ENCODE measurements around the gene VSTM2B.

DNA sequence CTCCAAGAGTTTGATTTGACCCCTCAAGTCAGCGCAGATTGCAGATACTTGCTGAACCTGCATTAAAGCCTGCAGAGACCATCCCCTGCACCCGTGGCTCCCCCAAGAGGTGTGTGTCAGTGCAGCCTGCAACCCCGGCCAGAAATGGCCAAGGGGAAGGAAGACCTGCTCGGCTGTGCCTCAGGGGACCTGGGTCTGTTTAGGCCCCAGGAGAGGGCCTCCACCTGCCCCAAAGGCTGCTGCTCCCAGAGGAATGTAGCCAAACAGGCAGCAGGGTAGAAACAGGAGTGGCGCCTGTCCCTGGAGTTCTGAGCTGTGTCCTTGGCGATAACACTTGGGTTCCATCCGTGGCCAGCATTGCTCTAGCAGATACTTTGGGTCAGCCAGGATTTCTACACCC lies 88.3 kb downstream of the VSTM2B start:
- no peak for TF ChIP-seq EZH2phosphoT487 (IDR thresholded peaks at IDR 0.05; ENCODE audit: low read depth)
- TF ChIP-seq, protein P1, sequence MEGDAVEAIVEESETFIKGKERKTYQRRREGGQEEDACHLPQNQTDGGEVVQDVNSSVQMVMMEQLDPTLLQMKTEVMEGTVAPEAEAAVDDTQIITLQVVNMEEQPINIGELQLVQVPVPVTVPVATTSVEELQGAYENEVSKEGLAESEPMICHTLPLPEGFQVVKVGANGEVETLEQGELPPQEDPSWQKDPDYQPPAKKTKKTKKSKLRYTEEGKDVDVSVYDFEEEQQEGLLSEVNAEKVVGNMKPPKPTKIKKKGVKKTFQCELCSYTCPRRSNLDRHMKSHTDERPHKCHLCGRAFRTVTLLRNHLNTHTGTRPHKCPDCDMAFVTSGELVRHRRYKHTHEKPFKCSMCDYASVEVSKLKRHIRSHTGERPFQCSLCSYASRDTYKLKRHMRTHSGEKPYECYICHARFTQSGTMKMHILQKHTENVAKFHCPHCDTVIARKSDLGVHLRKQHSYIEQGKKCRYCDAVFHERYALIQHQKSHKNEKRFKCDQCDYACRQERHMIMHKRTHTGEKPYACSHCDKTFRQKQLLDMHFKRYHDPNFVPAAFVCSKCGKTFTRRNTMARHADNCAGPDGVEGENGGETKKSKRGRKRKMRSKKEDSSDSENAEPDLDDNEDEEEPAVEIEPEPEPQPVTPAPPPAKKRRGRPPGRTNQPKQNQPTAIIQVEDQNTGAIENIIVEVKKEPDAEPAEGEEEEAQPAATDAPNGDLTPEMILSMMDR (IDR thresholded peaks at IDR 0.05; ENCODE audit: low read depth, low read length), result no peak
